GM15510 (cell line): ENCODE measurements around the gene EGFR.

Experiments used
- POLR2A ChIP-seq: IDR thresholded peaks from 3 replicates; pipeline ENCODE4 v1.6.1; 2011; ENCODE audit warnings: borderline replicate concordance; ENCODE audit not compliant: insufficient read length; ENCODE audit errors: extremely low read depth

EGFR gene

DNA sequence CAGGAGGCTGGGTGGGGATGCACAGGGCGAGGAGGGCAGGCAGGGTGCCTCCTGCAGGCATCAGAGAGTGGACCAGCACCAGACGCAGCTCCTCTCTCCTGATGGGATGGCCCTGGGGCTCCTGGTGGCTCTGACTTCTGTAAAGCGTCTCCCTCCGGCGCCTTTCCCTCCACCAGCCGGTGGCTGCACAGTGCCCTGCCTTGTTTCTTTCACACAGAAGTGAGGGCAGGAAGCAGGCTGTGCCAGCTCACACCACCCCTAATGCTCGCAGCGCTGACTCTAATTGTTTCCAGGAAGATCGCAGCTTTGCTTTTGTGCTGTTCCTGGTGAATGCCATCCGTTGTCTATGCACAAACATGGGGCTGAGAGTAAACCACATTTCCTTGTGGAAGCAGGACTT lies 194.0 kb downstream of the EGFR start:
- no peak for TF ChIP-seq POLR2A

DNA sequence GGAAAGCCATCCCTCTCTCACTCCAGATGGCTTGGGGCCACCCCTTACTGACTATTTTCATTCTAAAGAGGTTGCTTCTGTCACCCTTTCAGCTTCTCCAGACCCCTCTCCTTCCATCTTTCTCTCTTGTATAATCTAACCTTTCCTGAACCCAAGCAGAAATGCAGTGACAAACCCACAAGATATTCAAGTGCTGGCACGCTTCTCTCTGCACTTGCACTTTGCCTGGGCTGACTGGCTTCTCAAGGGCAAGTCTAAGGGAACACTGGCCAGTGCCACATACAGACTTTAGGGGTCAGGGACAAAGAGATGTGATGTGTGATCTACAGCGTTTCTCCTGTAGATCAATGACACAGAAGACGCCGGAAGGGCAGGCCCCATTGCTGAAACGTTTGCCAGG lies 195.9 kb downstream of the EGFR start:
- TF ChIP-seq POLR2A, result no peak

DNA sequence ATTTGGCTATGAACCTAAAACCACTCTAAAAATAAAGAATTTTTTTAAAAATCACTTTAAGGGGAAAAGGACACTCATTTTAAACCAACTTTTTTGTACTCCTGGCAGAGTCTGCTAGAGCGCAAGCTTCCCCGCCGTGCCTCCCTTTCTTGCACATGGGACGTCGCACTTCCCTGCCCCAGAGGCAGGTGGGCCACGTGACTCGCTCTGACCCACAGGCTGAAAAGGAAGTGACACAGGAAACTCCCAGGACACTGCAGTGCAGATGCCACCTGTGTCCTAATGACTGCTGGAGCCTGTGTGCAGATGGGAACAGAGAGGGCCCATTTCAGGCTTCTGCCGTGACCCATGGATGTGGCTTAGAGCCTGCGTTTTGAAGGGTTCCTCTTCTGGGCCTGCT lies 204.2 kb downstream of the EGFR start:
- no peak for TF ChIP-seq POLR2A

DNA sequence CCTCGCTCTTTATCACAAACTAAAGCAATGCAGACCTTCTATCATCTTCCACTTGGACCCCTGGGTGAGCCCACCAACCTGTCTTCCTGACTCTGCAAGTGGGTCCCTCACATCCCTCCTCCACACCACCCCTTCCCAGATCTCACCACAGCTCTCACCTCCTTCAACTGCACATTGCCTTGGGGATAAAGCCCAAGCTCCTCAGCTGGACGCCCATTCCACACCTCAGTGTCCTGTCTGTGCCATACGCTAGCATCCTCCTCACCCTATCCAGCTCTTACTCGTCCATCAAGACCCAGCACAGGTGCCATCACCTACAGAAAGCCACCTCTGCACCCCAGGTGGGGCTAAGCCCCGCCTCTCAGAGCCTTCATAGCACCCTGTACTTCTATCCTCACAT lies 205.3 kb downstream of the EGFR start:
- TF ChIP-seq POLR2A, result no peak

DNA sequence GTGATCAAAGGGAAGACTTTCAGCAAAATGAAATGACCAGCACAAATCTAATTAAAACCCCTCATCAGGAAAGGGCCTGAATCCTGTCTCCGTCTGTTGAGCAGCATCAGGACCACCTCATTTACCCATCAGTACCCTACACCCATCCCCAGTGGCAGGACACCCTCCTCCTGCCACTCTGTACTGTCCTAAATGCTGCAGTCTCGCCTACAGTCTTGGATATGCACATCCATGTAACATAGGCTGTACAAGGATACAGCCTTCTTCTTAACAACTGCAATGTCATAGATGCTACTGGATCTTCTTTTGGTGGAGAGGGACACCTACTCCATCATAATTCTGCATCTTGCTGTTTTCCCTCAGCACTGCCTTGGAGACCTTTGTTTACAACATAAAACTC lies 206.0 kb downstream of the EGFR start:
- no peak for TF ChIP-seq POLR2A

DNA sequence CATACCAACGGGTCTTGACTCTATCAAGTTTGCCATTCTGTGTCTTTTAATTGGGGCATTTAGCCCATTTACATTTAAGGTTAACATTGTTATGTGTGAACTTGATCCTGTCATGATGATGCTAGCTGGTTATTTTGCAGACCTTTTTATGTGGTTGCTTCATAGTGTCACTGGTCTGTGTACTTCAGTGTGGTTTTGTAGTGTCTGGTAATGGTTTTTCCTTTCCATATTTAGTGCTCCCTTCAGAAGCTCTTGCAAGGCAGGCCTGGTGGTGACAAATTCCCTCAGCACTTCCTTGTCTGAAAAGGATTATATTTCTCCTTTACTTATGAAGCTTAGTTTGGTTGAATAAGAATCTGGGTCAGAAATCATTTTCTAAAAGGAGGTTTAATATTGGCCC lies 211.2 kb downstream of the EGFR start:
- TF ChIP-seq POLR2A, result no peak

DNA sequence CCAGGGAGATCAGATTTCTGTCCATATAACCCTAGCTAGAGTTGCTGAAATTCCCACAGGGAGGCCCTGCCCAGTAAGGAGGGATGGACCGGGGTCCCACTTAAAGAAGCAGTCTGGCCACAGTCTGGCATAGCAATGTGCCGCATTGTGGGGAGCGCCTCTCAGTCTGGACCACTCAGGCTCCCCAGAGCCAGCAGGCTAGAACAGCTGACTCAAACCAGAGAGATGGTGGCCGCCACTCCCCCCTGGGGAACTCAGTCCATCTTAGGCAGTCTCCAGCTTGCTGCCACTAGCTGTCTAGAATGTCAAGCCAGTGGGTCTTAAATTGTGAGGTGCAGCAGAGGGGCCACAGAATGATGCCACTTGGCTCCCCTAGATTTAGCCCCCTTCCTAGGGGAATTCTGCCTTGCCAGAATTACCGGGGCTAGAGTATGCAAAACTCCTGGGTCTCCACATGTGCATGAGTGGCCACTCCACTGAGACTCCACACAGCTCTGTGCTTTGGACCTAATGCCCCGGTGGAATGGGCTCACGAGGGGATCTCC lies 213.0 kb downstream of the EGFR start:
- no peak for TF ChIP-seq POLR2A

DNA sequence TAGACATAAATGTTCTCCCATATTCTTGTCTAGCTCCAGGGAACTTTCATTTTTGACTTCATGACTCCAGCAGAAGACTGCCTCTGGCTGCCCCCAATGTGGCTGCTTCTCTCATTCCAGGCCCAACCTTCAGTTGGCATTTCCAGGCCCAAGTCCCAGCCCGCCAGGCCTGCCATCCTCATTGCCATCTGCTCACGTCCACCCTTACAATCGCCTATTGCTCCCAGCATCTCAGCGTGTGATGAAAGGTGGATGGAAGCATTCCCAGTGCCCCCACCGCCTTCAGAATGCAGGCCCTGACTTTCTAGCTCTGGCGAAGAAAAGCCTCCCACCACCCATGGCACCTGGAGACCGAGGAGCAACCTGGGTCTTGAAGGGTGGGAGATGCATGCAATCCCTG lies 214.2 kb downstream of the EGFR start:
- TF ChIP-seq POLR2A, result no peak

DNA sequence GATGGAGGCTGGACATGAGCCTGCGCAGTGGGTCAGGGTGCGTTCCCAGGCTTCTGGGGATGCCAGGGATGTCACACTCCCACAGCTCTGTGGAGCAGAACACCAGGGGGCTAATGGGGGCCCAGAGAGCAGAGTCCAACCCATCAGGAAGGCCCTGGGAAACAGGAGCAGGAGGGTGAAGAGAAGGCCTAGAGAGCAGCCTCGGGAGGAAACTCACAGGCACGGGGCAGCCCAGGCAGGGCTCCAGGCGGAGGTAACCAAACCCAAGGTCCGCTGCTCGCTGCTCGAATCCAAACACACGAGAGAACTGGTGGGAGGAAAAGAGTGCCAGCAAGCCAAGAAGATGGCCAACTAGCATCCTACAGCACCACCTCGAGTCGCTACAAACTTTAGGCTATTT lies 215.6 kb downstream of the EGFR start:
- TF ChIP-seq POLR2A, result no peak

DNA sequence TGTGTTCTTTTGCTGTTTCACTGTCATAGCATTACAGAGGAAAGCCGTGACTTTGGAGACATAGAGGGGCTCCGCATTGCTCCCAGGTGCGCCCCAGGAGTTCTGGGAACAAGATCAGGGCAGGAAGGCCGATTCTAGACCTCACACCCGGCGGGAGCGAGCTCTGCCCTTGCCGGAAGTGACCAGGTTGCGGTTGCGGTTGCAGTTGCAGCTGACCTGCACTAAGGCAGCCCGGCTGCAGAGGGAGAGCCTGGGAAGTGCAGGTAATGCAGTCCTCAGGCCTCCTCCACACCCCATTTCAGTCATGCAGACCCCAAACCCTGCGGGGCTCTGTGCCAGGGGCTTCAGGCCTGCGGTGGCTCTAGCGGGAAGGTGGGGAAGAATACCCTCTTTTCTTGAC lies 216.3 kb downstream of the EGFR start:
- TF ChIP-seq POLR2A, result no peak

DNA sequence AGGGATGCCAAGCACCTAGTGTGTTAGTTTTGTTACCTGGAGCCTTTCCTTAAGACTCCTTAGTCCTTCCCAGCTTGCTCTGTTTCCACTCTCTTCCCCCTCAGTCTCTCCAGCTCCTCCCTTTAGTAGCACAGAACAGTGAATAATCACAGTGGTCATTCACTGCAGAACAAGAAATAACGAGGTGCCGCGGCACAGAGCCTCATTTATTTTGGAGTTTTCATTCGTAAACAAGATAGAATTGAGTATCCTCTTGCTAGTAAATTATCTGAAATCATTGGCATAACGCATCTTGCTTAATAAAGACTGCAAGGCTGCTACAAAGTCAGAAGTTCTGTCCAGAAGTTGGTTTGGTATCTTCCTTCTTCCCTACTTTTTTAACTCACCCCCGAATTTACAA lies 217.0 kb downstream of the EGFR start:
- no peak for TF ChIP-seq POLR2A

DNA sequence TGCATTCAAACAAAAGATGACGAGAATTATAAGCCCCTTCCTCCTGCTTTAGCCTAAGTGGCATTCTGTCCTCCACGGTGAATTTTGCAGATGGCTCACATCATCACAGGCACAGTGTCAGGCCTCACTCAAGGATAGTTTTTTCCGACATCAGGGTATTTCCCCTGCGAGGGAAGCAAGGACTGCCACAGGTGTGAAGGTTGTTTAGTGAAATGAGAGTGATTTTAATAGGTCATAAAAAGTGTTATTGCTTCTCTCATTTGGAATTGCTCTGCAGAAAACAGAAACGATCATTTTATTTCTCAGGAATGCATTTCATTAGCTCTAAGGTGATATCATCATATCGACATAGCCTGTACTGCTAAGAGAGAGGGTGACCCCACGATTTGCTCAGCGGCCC lies 217.7 kb downstream of the EGFR start:
- TF ChIP-seq POLR2A, result no peak

DNA sequence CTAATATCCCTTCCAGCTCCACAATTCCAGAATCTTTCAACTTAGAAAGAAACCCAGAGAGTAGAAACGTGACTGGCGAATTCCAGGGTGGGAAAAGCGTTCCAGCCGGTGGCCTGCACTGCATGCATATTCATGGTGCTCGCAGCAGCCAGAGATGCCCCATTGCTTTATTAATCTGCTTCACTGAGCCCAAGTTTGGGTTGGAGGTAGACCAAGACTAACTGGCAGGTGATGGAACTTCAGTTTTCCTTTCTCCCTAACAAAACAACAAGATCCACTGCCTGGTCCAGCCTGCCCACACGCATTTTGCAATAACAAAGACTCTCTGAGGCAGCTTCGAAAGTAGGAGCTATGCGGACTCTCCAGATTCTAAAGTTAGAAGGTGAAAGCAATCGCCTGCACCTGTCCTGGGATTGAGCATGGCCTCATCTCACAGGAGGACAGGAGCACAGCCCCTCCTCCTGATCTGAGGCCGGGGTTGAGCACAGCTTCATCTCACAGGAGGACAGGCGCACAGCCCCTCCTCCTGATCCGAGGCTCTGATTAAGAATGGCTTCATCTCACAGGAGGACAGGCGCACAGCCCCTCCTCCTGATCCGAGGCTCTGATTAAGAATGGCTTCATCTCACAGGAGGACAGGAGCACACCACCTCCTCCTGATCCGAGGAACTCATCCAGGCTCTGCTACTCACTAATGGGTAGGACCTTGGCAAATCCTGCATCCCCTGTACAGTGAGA lies 218.5 kb downstream of the EGFR start:
- no peak for TF ChIP-seq POLR2A

DNA sequence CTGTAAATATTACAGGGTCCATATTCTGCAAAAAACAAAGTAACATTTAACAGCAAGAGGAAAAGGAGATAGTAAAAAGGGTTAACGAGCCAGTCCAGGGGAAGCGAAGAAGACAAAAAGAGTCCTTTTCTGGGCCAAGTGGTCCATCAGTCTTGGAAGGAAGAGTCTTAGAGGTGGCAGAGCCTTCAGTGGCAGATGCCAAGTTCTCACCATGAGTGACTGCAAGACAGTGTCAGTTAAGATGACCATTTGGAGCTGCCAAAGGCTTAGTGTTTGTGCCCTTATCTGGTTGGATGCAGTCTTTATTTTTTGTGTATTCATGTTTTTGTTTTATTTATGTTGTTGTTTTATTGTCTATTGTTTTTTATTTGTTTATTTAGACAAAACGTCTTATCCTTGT lies 220.6 kb downstream of the EGFR start:
- TF ChIP-seq POLR2A, result no peak

DNA sequence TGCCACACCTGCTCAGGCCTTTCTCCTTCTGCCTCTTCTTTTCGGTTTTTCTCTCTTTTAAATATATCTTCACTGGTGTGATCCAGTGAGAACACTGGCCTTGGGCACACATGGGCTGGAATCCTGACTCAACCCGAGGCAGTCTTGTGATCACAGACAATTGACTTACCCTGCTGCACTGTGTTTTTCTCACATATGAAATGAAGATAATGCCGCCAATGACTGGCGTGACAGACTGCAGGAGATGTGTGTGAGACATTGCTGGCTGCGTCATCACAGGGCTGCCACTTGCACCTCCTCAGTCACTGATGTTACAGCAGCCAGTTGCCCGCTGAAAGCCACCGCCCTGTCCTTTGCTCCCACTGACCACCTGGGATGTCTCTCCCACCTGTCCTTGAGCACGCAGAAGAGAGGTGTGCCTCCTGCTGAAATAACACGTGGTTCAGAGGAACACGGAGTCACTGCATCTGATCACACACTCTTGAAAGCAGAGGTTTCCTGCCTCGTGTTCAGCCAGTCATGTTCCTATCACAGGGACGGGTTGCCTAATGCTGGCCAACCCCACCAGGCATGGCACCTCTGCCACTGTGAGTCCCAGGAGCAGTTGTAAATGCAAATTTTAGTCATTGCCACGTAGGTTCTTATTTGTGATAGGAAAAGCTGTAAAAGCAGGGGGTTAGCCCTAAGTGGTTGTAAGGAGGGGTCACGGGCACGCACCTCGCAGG lies 221.8 kb downstream of the EGFR start:
- TF ChIP-seq POLR2A, result no peak

DNA sequence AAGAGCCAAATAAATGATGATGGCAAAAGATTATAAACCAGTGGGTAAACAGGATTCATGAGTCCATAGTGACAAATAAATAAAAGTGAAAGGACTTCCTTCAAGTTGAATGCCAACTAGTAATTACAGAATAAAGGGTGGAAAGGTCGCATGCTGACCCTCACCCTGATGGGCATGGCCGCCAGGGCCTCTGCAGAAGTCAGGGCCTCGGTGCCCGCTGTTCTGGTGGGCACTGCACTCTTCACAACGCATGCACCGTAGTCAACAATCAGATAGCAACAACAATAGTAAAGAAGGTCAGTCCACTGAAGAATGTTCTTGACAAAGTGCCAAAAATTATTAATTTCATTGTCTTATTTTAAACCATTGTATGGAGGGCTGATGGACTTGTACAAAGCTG lies 223.1 kb downstream of the EGFR start:
- TF ChIP-seq POLR2A, result no peak
